Neural crest cell (in vitro differentiated cells): ENCODE data around the gene CRHR2. TPM values are rescaled to one million over a fixed set of nuclear protein-coding genes. Genes with fewer than 3 reads are reported as not detected.

ENCODE experiments used
- DNase-seq: peaks from one replicate; pipeline ENCODE4 v3.0.0; 2021; ENCODE audit warnings: low read depth, mixed read lengths, low spot score
- H3K27ac Mint-ChIP-seq: one replicate; pipeline ENCODE4 v1.8.0; 2021; ENCODE audit warnings: mild to moderate bottlenecking, mixed read lengths; ENCODE audit not compliant: unreplicated experiment
- H3K27me3 Mint-ChIP-seq: 2 replicates; pipeline ENCODE4 v1.8.0; 2021; ENCODE audit warnings: low read depth, mild to moderate bottlenecking, mixed read lengths
- H3K36me3 Mint-ChIP-seq: 2 replicates; pipeline ENCODE4 v1.8.0; 2021; ENCODE audit warnings: low read depth, mild to moderate bottlenecking, mixed read lengths
- H3K4me1 Mint-ChIP-seq: 2 replicates; pipeline ENCODE4 v1.8.0; 2021; ENCODE audit warnings: mixed read lengths
- H3K4me3 Mint-ChIP-seq: one replicate; pipeline ENCODE4 v1.8.0; 2021; ENCODE audit warnings: mild to moderate bottlenecking, mixed read lengths
- H3K9me3 Mint-ChIP-seq: 2 replicates; pipeline ENCODE4 v1.8.0; 2021; ENCODE audit warnings: mixed read lengths
- CTCF ChIP-seq: fragments of 200-600 bp; sonication (generic); conservative IDR thresholded peaks from 2 replicates; pipeline ENCODE4 v1.5.0; 2021; ENCODE audit warnings: antibody characterized with exemption, mild to moderate bottlenecking
- total RNA-seq: library from RNA; stranded (reverse); gene quantifications from 2 replicates; pipeline ENCODE4 v1.2.1, GENCODE V29; 2021

The CRHR2 gene
- total RNA-seq, 1 donor from 2014 or later = not detected

- no peaks in the 10 kb centered on the region for H3K4me1 Mint-ChIP-seq
- H3K27ac Mint-ChIP-seq = no peak overlapping the region
- no peaks in the 10 kb centered on the region for H3K36me3 Mint-ChIP-seq
- no peak for TF ChIP-seq CTCF
- no peak overlapping the region for H3K4me3 Mint-ChIP-seq
- no peaks in the 10 kb centered on the region for H3K9me3 Mint-ChIP-seq
- no peaks in the 10 kb centered on the region for H3K27me3 Mint-ChIP-seq
- no peak for DNase-seq
These were observed 18.8 kb downstream of the CRHR2 start for GRCh38 chr7:30663414-30663813.

- peaks cover 3% of the 10 kb centered on the region for H3K36me3 Mint-ChIP-seq
- DNase-seq = no peak
- H3K27me3 Mint-ChIP-seq = no peaks in the 10 kb centered on the region
- H3K4me3 Mint-ChIP-seq = no peak overlapping the region
- no peaks in the 10 kb centered on the region for H3K9me3 Mint-ChIP-seq
- no peak overlapping the region for H3K27ac Mint-ChIP-seq
- TF ChIP-seq CTCF = no peak
- H3K4me1 Mint-ChIP-seq = no peaks in the 10 kb centered on the region
These were observed 19.8 kb downstream of the CRHR2 start for GRCh38 chr7:30662431-30662939.

- peaks cover 3% of the 10 kb centered on the region for H3K36me3 Mint-ChIP-seq
- no peaks in the 10 kb centered on the region for H3K9me3 Mint-ChIP-seq
- no peak for DNase-seq
- no peak for TF ChIP-seq CTCF
- H3K4me3 Mint-ChIP-seq = no peak overlapping the region
- no peaks in the 10 kb centered on the region for H3K4me1 Mint-ChIP-seq
- no peak overlapping the region for H3K27ac Mint-ChIP-seq
- H3K27me3 Mint-ChIP-seq = no peaks in the 10 kb centered on the region
These were observed 20.3 kb downstream of the CRHR2 start for GRCh38 chr7:30661926-30662325.

- H3K27me3 Mint-ChIP-seq = no peaks in the 10 kb centered on the region
- H3K4me3 Mint-ChIP-seq = no peak overlapping the region
- no peaks in the 10 kb centered on the region for H3K9me3 Mint-ChIP-seq
- no peaks in the 10 kb centered on the region for H3K4me1 Mint-ChIP-seq
- peaks cover 3% of the 10 kb centered on the region for H3K36me3 Mint-ChIP-seq
- no peak overlapping the region for H3K27ac Mint-ChIP-seq
- no peak for DNase-seq
- no peak for TF ChIP-seq CTCF
These were observed 21.7 kb downstream of the CRHR2 start for GRCh38 chr7:30660331-30661255.

GRCh38 chr7:30659312-30659711, 22.9 kb downstream of the CRHR2 start:
- H3K4me1 Mint-ChIP-seq = no peaks in the 10 kb centered on the region
- no peak overlapping the region for H3K4me3 Mint-ChIP-seq
- peaks cover 3% of the 10 kb centered on the region for H3K36me3 Mint-ChIP-seq
- no peaks in the 10 kb centered on the region for H3K9me3 Mint-ChIP-seq
- TF ChIP-seq CTCF = no peak
- H3K27me3 Mint-ChIP-seq = no peaks in the 10 kb centered on the region
- H3K27ac Mint-ChIP-seq = no peak overlapping the region
- no peak for DNase-seq
